Mononuclear cell (primary cell): ENCODE data around the gene GOLGA8O. TPM values are rescaled to one million over a fixed set of nuclear protein-coding genes. Genes with fewer than 3 reads are reported as not detected.
"Not testable (repeated sequence)": the region's sequence is repeated elsewhere in the genome, so short reads cannot be mapped to it uniquely, and the experiment has no call there.

Experiments used
- H3K27me3 ChIP-seq: 2 replicates; pipeline ENCODE4 v1.6.0; 2011; ENCODE audit warnings: low read length, control low read depth; ENCODE audit not compliant: insufficient read depth
- H3K4me1 ChIP-seq: 2 replicates; pipeline ENCODE4 v1.5.1; 2011; ENCODE audit warnings: mild to moderate bottlenecking, low read length, control low read depth; ENCODE audit not compliant: insufficient read depth
- H3K4me3 ChIP-seq: 2 replicates; pipeline ENCODE4 v1.5.1; 2011; ENCODE audit warnings: mild to moderate bottlenecking, low read length, moderate library complexity
- H3K9me3 ChIP-seq: 2 replicates; pipeline ENCODE4 v1.5.1; 2011; ENCODE audit warnings: low read depth, mild to moderate bottlenecking, control low read depth, low read length
- total RNA-seq: library from RNA; depleted of rRNA; stranded (reverse); fragments of >200 nt; gene quantifications from one replicate; pipeline ENCODE4 v1.2.3, GENCODE V29; 2012

Gene GOLGA8O, protein sequence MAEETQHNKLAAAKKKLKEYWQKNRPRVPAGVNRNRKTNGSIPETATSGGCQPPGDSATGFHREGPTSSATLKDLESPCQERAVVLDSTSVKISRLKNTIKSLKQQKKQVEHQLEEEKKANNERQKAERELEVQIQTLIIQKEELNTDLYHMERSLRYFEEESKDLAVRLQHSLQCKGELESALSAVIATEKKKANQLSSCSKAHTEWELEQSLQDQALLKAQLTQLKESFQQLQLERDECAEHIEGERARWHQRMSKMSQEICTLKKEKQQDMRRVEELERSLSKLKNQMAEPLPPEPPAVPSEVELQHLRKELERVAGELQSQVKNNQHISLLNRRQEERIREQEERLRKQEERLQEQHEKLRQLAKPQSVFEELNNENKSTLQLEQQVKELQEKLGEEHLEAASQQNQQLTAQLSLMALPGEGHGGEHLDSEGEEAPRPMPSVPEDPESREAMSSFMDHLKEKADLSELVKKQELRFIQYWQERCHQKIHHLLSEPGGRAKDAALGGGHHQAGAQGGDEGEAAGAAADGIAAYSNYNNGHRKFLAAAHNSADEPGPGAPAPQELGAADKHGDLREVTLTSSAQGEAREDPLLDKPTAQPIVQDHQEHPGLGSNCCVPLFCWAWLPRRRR
- 3.7 TPM for total RNA-seq

DNA sequence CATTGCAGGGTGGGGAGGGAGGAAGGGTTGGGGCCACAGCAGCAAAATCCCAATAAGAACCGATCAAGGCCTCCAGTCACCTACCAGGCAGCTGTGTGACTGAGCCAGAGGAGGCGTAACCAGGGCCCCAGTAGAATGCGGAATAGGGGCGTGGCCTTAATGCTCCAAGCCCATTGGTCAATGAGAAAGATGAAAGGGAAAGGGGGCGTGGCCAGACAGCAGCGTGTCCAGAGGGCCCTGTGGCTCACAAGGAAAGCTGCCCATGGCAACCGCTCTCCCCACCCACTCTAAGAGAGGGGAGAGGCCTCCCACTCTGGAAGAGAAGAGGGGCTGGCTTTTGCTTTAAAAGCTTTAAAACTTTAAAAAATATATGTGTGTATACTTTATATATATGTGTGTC, at the start of gene GOLGA8O:
Gene GOLGA8O (minus strand): TSS at position 101 of the 400 bp plus-strand sequence. CDS start 98 bp downstream, at position 3.
- not testable (repeated sequence) for H3K27me3 ChIP-seq

DNA sequence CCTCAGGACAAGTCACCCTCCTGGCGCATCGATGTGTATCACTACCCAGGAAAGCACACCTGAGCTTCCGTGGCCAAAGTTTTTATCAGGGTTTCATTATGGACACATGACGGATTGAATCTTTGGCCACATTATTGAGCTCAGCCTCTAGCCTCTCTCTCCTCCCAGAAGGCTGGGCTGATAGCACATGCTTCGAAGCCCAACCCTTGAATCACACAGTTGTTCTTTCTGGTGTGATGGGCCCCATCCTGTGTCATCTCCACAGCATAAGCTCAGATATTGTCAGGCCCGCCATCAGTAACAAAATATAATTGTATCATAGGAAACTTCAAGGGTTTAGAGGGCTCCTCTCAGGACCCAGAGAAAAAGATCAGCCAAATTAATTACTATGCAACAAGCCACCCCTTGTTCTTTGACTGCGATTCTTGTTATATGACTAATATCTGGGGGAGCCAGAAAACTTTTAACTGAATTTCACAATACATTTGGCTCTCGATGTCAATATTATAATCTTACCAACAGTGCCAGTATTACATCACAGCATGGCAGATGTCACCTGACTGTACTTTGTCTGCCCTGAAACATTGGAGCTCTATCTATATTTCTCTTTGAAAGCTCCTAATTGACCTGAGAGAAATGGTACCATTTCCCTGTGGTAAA, 48.8 kb upstream of the GOLGA8O start:
- not testable (repeated sequence) for H3K4me1 ChIP-seq, H3K27me3 ChIP-seq, H3K9me3 ChIP-seq, H3K4me3 ChIP-seq

More for the DNA sequence above, at the start of gene GOLGA8O:
- H3K9me3 ChIP-seq, H3K4me3 ChIP-seq, H3K4me1 ChIP-seq: not testable (repeated sequence)

DNA sequence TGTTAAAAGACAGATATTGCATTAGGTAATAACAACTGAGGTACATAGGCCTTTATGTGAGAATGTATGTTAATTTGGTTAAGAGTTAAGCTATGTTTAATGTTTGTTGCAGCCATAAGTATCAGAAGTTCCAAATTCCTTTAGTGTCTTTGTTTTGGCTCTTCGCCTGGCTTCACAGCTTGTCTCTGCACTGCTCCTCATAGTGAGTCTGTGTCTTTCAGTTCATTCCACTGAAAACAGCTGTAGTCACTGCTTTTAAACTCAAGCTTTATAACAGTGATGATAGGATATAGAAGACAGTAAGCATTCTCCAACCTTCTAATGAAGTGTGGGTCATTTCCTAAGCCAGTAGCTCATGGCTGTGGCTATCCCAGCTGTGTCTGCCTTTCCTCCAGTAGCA, 47.5 kb upstream of the GOLGA8O start:
- not testable (repeated sequence) for H3K4me1 ChIP-seq, H3K4me3 ChIP-seq, H3K27me3 ChIP-seq

DNA sequence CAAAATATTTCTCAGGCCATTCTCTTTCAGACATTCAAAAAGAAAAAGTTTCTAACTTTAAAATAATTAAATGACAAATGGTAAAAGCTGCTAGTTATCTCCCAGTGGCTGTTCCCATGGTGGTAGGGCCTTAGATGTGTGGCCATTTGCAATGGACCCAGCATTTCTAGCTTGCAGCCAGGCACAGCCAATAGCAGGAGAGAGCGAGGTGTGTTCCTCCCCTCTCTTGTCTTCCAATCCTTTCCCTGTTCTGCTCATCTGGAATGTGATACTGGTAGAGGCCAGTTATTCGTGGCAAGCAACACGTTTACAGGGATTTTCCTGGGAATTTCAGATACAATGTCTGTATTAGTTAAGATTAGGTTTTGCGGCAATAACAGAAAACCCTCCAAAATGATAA, 37.3 kb upstream of the GOLGA8O start:
- not testable (repeated sequence) for H3K4me3 ChIP-seq, H3K27me3 ChIP-seq, H3K4me1 ChIP-seq, H3K9me3 ChIP-seq

More for the DNA sequence above, 47.5 kb upstream of the GOLGA8O start:
- H3K9me3 ChIP-seq = not testable (repeated sequence)

DNA sequence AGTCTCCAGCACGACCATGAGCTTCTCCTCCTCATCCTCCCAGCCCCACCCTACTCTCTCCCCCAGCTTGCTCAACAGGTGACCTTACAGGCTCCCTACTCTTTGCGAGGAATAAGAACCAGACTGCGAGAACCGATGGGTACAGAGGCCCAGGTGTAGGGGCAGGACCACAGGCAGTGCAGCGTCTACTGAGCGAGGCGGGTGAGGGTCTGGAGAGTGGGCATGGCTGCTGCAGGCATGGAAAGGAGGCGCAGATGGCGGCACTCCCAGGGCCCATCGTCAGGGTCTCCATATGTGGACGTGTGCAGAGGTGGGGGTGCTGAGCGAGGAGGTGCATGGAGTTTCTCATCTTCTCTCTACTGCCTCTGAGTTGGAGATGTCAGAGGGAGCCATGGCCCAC, 31.0 kb upstream of the GOLGA8O start:
- not testable (repeated sequence) for H3K9me3 ChIP-seq

DNA sequence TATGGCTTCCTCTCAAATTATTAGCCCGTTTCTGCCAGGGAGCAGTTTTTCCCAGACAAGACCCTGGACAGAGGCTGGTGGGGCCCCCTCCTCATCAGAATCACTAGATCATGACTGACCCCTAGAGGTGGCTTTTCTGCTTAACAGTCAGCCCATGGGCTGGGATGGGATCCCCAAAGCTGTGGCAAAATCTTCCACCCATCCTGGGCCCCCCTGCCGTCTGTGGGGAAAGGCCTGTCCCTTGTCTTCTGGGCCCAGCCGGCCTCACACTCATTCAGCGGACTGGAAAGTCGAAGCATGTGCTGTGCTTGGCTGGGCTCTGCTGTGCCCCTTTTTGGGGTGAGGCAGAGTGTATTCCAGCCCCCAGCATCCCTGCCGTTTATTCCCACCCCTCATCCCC, 27.9 kb upstream of the GOLGA8O start:
- not testable (repeated sequence) for H3K27me3 ChIP-seq, H3K9me3 ChIP-seq, H3K4me3 ChIP-seq, H3K4me1 ChIP-seq

More for the DNA sequence above, 31.0 kb upstream of the GOLGA8O start:
- H3K4me1 ChIP-seq, H3K27me3 ChIP-seq, H3K4me3 ChIP-seq: not testable (repeated sequence)

DNA sequence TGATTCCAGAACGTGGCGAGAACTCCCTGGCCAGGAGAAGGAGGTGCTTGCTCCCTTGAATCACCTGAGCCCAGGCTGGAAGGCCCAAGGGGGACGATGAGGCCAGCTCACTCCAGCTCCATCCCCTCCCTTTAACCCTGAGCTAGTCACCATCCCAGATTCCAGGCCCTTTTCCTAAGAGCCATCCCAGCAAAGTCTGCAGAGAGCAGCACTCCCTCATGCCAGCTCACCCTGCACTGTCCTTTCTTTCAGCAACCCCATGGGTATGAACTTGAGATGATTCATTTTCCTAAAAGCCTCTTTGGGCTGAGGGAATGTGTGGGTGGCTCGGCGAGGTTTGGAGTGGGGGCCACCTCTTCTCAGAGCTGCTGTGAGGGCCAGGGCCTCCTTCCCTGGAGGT, 26.2 kb upstream of the GOLGA8O start:
- H3K9me3 ChIP-seq, H3K4me1 ChIP-seq, H3K27me3 ChIP-seq, H3K4me3 ChIP-seq: not testable (repeated sequence)

DNA sequence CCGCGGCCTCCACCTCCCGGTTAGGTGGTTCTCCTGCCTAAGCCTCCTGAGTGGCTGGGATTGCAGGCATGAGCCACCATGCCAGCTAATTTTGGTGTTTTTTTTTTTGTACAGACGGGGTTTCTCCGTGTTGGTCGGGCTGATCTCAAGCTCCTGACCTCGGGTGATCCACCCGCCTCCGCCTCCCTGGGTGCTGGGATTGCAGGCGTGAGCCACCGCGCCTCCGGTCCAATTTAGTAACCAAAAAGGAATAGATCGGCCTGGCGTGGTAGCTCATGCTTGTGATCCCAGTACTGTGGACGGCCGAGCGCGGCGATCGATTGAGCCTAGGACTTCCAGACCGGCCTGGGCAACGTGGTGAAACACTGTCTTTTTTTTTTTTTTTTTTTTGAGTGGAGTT, 12.6 kb upstream of the GOLGA8O start:
- not testable (repeated sequence) for H3K9me3 ChIP-seq, H3K4me3 ChIP-seq, H3K4me1 ChIP-seq, H3K27me3 ChIP-seq

DNA sequence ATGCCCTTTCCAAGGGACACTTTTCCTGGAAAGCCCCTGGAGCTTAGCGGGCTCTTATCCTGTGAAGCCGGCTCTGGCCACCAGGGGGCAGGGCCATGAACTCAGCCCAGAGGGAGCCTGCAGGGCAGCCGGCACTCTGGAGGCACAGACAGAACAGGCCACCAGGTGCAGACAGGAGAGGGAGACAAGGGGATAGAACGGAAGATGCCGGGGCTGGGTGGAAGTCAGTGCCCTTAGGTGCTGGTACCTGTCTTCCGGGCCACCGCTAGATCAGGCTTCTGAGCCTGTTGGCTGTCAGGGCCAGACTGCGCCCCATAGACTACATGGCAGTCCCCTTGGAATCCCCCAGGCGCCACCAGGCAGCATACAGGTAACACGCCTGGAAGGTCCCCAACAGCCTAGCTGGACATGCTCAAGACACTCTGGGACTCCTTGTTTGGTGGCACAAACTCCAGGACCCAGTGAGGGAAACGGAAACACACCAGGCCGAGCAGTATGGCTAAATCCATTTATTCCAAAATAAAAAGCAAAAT, 14.9 kb downstream of the GOLGA8O start:
- not testable (repeated sequence) for H3K9me3 ChIP-seq, H3K27me3 ChIP-seq, H3K4me3 ChIP-seq, H3K4me1 ChIP-seq

DNA sequence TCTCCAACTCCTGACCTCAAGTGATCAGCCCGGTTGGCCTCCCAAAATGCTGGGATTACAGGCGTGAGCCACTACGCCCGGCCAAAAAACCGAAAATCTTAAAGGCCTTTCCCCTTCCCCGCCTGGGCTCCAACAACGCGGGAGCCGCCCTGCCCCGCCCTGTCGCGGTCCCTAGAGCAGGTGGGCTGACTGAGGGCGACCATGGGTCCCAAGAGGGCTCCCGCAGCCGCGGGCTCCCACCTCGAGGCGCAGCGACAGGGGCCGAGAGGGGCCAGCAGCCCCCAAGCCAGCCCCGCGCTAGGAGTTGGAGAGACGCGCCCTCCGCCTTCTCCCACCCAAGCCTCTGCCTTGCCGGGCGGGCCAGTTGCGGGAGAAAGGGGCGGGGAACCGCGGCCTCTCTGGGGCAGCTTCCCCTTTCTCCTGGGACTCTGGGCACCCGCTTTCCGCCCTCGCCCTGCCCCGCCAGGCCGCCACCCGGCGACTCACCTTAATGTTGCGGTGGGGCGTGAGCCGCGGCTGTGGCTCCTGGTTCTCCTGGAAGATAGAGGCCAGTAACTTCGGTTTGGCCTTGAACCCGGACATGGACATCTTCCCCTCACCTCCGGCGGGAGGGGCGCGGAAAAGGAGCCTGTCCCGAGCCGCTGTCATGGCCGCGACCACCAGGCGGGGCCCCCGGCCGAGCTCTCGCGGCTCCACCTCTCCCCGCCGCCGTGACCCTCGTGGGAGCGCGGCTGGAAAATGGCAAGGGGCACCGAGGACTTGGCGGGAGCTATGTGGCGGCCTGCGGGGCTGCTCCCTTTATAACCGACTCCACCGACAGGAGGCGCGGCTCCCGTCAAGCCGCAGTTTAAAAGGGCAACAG, 21.1 kb downstream of the GOLGA8O start:
- H3K27me3 ChIP-seq, H3K9me3 ChIP-seq, H3K4me1 ChIP-seq, H3K4me3 ChIP-seq: not testable (repeated sequence)

DNA sequence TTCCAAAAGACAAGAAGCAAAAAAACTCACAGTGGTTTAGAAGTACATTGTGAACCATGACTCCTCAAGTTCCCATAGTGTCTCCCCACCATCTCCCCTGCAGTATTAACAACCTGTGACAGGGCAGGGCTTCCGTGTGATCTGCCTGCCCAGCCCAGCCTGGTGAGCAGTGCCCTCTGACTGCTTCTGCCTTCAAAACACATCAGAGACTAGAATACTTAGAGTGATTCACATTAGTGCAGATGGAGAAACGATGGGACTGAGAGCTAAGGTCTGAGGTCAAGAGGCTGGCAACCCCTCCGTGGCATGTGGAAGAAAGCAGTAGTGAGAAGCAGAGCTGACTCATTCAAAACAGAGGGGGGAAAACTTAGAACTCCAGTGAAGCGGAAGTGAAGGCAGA, 27.8 kb downstream of the GOLGA8O start:
- H3K9me3 ChIP-seq, H3K27me3 ChIP-seq, H3K4me1 ChIP-seq, H3K4me3 ChIP-seq: not testable (repeated sequence)

DNA sequence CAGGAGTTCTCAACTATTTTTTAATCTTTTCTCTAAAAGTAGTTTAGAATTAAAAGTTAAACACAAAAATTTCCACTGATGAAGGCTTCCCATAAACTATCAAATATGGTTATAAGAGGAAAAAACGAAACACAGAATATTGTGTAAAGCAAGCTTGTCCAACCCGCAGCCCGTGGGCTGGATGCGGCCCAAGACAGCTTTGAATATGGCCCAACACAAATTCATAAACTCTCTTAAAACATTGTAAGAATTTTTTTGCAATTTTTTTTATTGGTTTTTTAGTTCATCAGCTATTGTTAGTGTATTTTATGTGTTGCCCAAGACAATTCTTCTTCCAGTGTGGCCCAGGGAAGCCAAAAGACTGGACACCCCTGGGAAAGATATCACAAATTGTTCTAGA, 28.9 kb downstream of the GOLGA8O start:
- not testable (repeated sequence) for H3K27me3 ChIP-seq, H3K4me3 ChIP-seq, H3K9me3 ChIP-seq, H3K4me1 ChIP-seq

DNA sequence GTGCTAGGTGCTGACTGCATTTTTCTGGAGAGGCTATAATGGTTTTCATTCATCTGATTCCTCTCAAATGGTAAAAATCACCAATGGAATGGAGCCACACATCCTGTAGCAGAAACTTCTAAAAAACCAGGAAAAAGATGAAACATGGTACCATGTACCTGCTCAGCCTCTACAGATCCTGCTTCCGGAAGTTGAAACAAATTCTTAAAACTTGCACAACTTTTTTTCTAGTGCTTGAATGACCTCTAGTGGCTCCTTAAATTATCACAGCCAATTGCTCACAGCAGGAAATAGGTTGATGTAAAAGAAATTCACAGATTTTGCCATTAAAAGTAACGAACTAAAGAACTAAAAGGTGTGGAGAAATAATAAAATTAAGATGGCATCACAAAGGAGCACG, 47.5 kb downstream of the GOLGA8O start:
- H3K4me3 ChIP-seq, H3K27me3 ChIP-seq, H3K9me3 ChIP-seq, H3K4me1 ChIP-seq: not testable (repeated sequence)

DNA sequence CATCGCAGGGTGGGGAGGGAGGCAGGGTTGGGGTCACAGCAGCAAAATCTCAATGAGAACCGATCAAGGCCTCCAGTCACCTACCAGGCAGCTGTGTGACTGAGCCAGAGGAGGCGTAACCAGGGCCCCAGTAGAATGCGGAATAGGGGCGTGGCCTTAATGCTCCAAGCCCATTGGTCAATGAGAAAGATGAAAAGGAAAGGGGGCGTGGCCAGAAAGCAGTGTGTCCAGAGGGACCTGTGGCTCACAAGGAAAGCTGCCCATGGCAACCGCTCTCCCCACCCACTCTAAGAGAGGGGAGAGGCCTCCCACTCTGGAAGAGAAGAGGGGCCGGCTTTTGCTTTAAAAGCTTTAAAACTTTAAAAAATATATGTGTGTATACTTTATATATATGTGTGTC, 52.2 kb downstream of the GOLGA8O start, which contains the start of gene GOLGA8K:
Gene GOLGA8K (minus strand): TSS at position 101 of the 400 bp plus-strand sequence. CDS start 98 bp downstream, at position 3.
- H3K27me3 ChIP-seq, H3K9me3 ChIP-seq: not testable (repeated sequence)

DNA sequence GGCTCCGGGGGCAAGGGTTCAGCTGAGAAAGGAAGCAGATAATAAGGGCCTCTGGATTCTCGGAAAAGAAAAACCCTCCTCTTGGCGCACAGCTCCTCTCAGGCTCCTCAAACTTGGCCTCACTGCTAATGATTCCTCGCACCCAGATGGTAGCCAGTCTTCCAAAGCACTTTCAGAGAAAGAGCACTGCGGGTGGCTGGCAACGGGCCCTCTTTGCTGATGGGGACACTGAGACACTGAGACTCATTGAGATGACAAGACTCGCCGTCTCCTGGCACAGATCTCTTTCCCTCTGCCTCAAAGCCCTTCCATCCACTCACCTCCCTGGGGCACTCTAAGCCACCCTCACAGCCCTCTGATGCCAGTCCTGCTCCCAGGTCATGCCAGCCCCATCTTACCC, 58.9 kb downstream of the GOLGA8O start:
- H3K27me3 ChIP-seq, H3K9me3 ChIP-seq, H3K4me3 ChIP-seq, H3K4me1 ChIP-seq: not testable (repeated sequence)

More for the DNA sequence above, 52.2 kb downstream of the GOLGA8O start, which contains the start of gene GOLGA8K:
- not testable (repeated sequence) for H3K4me3 ChIP-seq, H3K4me1 ChIP-seq
